Ramos (cell line): ENCODE measurements around the gene PPP4R4.
"Not testable (repeated sequence)": the region's sequence is repeated elsewhere in the genome, so short reads cannot be mapped to it uniquely, and the experiment has no call there.

Source experiments
- in situ Hi-C: fragments of 300-500 bp; cut with MboI; formaldehyde crosslinking; loops from one replicate; pipeline ENCODE4 v1.14.3; 2022; ENCODE audit warnings: low sequenced_read_pairs; ENCODE audit not compliant: unreplicated experiment

PPP4R4 gene

GRCh38 chr14:94239406-94239805, 65.3 kb downstream of the PPP4R4 start:
- in situ Hi-C loops: no loop called here

GRCh38 chr14:94244182-94244581, 70.1 kb downstream of the PPP4R4 start:
- in situ Hi-C loops: no loop called here

- in situ Hi-C loops: not testable (repeated sequence)
Observed at GRCh38 chr14:94264195-94264594, 90.1 kb downstream of the PPP4R4 start.

GRCh38 chr14:94267352-94267751, 93.2 kb downstream of the PPP4R4 start:
- in situ Hi-C loops: no loop called here

- in situ Hi-C loops: not testable (repeated sequence)
Observed at GRCh38 chr14:94268582-94268981, 94.5 kb downstream of the PPP4R4 start.

- in situ Hi-C loops: no loop called here
Observed at GRCh38 chr14:94269156-94269555, 95.0 kb downstream of the PPP4R4 start.

GRCh38 chr14:94276898-94277561, 102.9 kb downstream of the PPP4R4 start:
- in situ Hi-C loops: not testable (repeated sequence)

- in situ Hi-C loops: no loop called here
Observed at GRCh38 chr14:94278731-94279130, 104.6 kb downstream of the PPP4R4 start.

- in situ Hi-C loops: no loop called here
Observed at GRCh38 chr14:94282991-94283723, 109.0 kb downstream of the PPP4R4 start.

- in situ Hi-C loops: no loop called here
Observed at GRCh38 chr14:94284221-94284620, 110.1 kb downstream of the PPP4R4 start.

GRCh38 chr14:94285158-94285557, 111.0 kb downstream of the PPP4R4 start:
- in situ Hi-C loops: no loop called here

- in situ Hi-C loops: no loop called here
Observed at GRCh38 chr14:94288610-94289465, 114.7 kb downstream of the PPP4R4 start.

- in situ Hi-C loops: no loop called here
Observed at GRCh38 chr14:94290197-94290596, 116.1 kb downstream of the PPP4R4 start.

- in situ Hi-C loops: no loop called here
Observed at GRCh38 chr14:94291159-94291905, 117.2 kb downstream of the PPP4R4 start.

GRCh38 chr14:94291906-94292525, 117.9 kb downstream of the PPP4R4 start:
- in situ Hi-C loops: no loop called here

GRCh38 chr14:94292526-94292871, 118.4 kb downstream of the PPP4R4 start:
- in situ Hi-C loops: no loop called here

- in situ Hi-C loops: no loop called here
Observed at GRCh38 chr14:94292872-94293577, 118.9 kb downstream of the PPP4R4 start, which contains the start of gene SERPINA10. TSS of gene SERPINA10 (minus strand) at chr14:94293268. CDS start at chr14:94290593, 2,675 bp downstream.

GRCh38 chr14:94293578-94293924, 119.4 kb downstream of the PPP4R4 start:
- in situ Hi-C loops: no loop called here
